Ascending aorta (tissue), 2 donors: ENCODE measurements around the gene CCDC71L. TPM values are rescaled to one million over a fixed set of nuclear protein-coding genes. Genes with fewer than 3 reads are reported as not detected.

ENCODE experiments used
- DNase-seq, 2 donors: peaks; one replicate each; pipeline ENCODE4 v3.0.0-alpha.2; 2019; ENCODE audit warnings: low spot score in 2 of 2
- H3K27ac ChIP-seq, 2 donors: fragments of 200-600 bp; sonication (generic); one replicate each; pipeline ENCODE4 v1.5.1; 2016 to 2017; ENCODE audit warnings: mild to moderate bottlenecking in 1 of 2
- H3K27me3 ChIP-seq: fragments of 200-600 bp; sonication (generic); one replicate; pipeline ENCODE4 v1.5.1; 2017
- H3K36me3 ChIP-seq, 2 donors: fragments of 200-600 bp; sonication (generic); one replicate each; pipeline ENCODE4 v1.5.1; 2016
- H3K4me1 ChIP-seq, 2 donors: fragments of 200-600 bp; sonication (generic); one replicate each; pipeline ENCODE4 v1.5.1; 2016 to 2017; ENCODE audit warnings: mild to moderate bottlenecking in 1 of 2
- H3K4me3 ChIP-seq, 2 donors: fragments of 200-600 bp; sonication (generic); one replicate each; pipeline ENCODE4 v1.5.1; 2016 to 2017; ENCODE audit warnings: mild to moderate bottlenecking in 1 of 2
- H3K9me3 ChIP-seq, 2 donors: fragments of 200-600 bp; sonication (generic); one replicate each; pipeline ENCODE4 v1.5.1; 2016
- CTCF ChIP-seq, 3 experiments: fragments of 200-600 bp in 2 of 3; fragments of 450-650 bp in 1 of 3; sonication (generic) in 2 of 3; IDR thresholded peaks; one replicate each; pipeline ENCODE4 v1.5.1; 2016 to 2019; ENCODE audit warnings: antibody characterized with exemption in 3 of 3, mild to moderate bottlenecking in 1 of 3, moderate library complexity in 1 of 3
- intact Hi-C: fragments of 100-400 bp; cut with DNase I; formaldehyde crosslinking; loops from one replicate; pipeline ENCODE4 v1.15.1; 2023
- total RNA-seq: library from RNA; depleted of rRNA; stranded (reverse); fragments of >200 nt; gene quantifications from one replicate; pipeline ENCODE4 v1.1.0, GENCODE V29; 2016

Gene CCDC71L
- total RNA-seq, 1 donor from 2014 or later = 46.6 TPM

- no peak for TF ChIP-seq CTCF (IDR thresholded peaks at IDR 0.05)
- Histone ChIP-seq H3K27me3 (no peaks in the 10 kb centered on the region), H3K27ac (no peak overlapping the region), H3K4me3 (no peak overlapping the region), H3K36me3 (no peaks in the 10 kb centered on the region), H3K9me3 (no peaks in the 10 kb centered on the region), H3K4me1 (no peaks in the 10 kb centered on the region)
- no peak for DNase-seq
- intact Hi-C loops = no loop called here
Measured at GRCh38 chr7:106643216-106644000, 17.6 kb downstream of the CCDC71L start.

GRCh38 chr7:106641416-106641815 lies 19.5 kb downstream of the CCDC71L start:
- Histone ChIP-seq H3K27me3 (no peaks in the 10 kb centered on the region), H3K27ac (no peak overlapping the region), H3K36me3 (no peaks in the 10 kb centered on the region), H3K4me3 (no peak overlapping the region), H3K9me3 (no peaks in the 10 kb centered on the region), H3K4me1 (no peaks in the 10 kb centered on the region)
- no peak for TF ChIP-seq CTCF (IDR thresholded peaks at IDR 0.05)
- no peak for DNase-seq
- intact Hi-C loops = no loop called here

GRCh38 chr7:106640368-106641141 lies 20.4 kb downstream of the CCDC71L start:
- H3K9me3 ChIP-seq = no peaks in the 10 kb centered on the region
- intact Hi-C loops = no loop called here
- DNase-seq = no peak
- no peak overlapping the region for H3K27ac ChIP-seq
- no peak for TF ChIP-seq CTCF (IDR thresholded peaks at IDR 0.05)
- no peaks in the 10 kb centered on the region for H3K36me3 ChIP-seq
- H3K4me1 ChIP-seq = no peaks in the 10 kb centered on the region
- H3K4me3 ChIP-seq = no peak overlapping the region
- no peaks in the 10 kb centered on the region for H3K27me3 ChIP-seq

- no peaks in the 10 kb centered on the region for H3K36me3 ChIP-seq
- TF ChIP-seq CTCF (IDR thresholded peaks at IDR 0.05) = no peak
- intact Hi-C loops = loop anchor here (5.0 kb wide), 1 partner anchor 48 kb away; no protein-coding TSS in a partner anchor
Measured at GRCh38 chr7:106639476-106640334, 21.3 kb downstream of the CCDC71L start.

GRCh38 chr7:106635411-106635810 lies 25.5 kb downstream of the CCDC71L start:
- Histone ChIP-seq H3K9me3 (no peaks in the 10 kb centered on the region), H3K27me3 (no peaks in the 10 kb centered on the region), H3K27ac (no peak overlapping the region), H3K4me3 (no peak overlapping the region), H3K36me3 (no peaks in the 10 kb centered on the region), H3K4me1 (no peaks in the 10 kb centered on the region)
- TF ChIP-seq CTCF (IDR thresholded peaks at IDR 0.05) = no peak
- DNase-seq = no peak
- intact Hi-C loops = loop anchor here (5.0 kb wide), 1 partner anchor 52 kb away; no protein-coding TSS in a partner anchor

More at GRCh38 chr7:106639476-106640334, 21.3 kb downstream of the CCDC71L start:
- no peak for DNase-seq
- Histone ChIP-seq H3K27ac (no peak overlapping the region), H3K4me1 (no peaks in the 10 kb centered on the region), H3K9me3 (no peaks in the 10 kb centered on the region), H3K27me3 (no peaks in the 10 kb centered on the region), H3K4me3 (no peak overlapping the region)
